ENCODE data around the gene SNAI3. TPM values are rescaled to one million over a fixed set of nuclear protein-coding genes. Genes with fewer than 3 reads are reported as not detected.

SNAI3 gene
- total RNA-seq, 6 experiments from 2014 or later: not detected

- Mint-ChIP-seq H3K4me3 (no peak overlapping the region), H3K36me3 (ENCODE audit: low read depth) (no peaks in the 10 kb centered on the region; the same call in 1 of the 2 replicates), H3K4me1 (ENCODE audit: low read depth) (no peaks in the 10 kb centered on the region), H3K9me3 (no peaks in the 10 kb centered on the region), H3K27me3 (ENCODE audit: insufficient read depth) (peaks cover 3% of the 10 kb centered on the region; the same call in 1 of the 2 replicates), H3K27ac (no peak overlapping the region)
- TF ChIP-seq, protein P1, sequence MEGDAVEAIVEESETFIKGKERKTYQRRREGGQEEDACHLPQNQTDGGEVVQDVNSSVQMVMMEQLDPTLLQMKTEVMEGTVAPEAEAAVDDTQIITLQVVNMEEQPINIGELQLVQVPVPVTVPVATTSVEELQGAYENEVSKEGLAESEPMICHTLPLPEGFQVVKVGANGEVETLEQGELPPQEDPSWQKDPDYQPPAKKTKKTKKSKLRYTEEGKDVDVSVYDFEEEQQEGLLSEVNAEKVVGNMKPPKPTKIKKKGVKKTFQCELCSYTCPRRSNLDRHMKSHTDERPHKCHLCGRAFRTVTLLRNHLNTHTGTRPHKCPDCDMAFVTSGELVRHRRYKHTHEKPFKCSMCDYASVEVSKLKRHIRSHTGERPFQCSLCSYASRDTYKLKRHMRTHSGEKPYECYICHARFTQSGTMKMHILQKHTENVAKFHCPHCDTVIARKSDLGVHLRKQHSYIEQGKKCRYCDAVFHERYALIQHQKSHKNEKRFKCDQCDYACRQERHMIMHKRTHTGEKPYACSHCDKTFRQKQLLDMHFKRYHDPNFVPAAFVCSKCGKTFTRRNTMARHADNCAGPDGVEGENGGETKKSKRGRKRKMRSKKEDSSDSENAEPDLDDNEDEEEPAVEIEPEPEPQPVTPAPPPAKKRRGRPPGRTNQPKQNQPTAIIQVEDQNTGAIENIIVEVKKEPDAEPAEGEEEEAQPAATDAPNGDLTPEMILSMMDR (IDR thresholded peaks at IDR 0.05): no peak
- DNase-seq: no peak
Observed at GRCh38 chr16:88647178-88648070, 38.9 kb downstream of the SNAI3 start.

DNA sequence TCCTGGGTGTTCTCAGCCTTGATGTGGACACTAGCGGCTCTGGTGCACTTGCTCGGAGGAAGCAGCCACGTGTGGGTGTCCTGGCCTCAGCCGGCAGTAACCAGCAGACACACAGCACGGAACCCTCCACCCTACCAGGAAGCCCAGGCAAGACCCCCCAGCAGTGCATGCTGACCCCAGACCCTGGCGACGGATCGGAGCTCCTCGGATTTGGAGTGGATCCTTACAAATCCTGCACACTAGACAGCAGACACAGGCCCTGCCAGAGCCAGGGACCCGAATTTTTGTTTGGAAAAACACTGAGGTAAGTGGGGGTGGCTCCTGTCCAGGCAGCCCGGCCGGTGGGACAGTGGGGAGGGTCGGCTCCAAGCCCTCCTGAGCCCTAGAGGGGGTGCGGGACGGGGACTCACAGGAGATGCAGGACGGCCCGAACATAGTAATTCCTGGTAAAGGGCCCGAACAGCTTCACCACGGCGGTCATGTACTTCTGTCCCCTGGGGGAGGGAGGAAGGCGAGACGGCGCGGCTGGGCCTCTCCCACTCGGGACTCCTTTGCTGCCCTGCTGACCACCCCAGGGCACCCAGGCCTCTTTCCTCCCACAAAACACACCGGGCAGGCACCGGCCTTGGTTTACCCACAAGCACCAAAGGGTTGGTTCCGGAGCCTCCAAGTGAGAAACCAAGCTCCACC, 39.8 kb downstream of the SNAI3 start:
- TF ChIP-seq, protein P1 (IDR thresholded peaks at IDR 0.05): no peak
- H3K36me3 Mint-ChIP-seq (ENCODE audit: low read depth): no peaks in the 10 kb centered on the region; the same call in 1 of the 2 replicates
- no peak overlapping the region for H3K27ac Mint-ChIP-seq
- H3K27me3 Mint-ChIP-seq (ENCODE audit: insufficient read depth): peaks cover 5% of the 10 kb centered on the region; the same call in 1 of the 2 replicates
- no peaks in the 10 kb centered on the region for H3K9me3 Mint-ChIP-seq
- H3K4me1 Mint-ChIP-seq (ENCODE audit: low read depth): no peaks in the 10 kb centered on the region
- no peak overlapping the region for H3K4me3 Mint-ChIP-seq
- no peak for DNase-seq

DNA sequence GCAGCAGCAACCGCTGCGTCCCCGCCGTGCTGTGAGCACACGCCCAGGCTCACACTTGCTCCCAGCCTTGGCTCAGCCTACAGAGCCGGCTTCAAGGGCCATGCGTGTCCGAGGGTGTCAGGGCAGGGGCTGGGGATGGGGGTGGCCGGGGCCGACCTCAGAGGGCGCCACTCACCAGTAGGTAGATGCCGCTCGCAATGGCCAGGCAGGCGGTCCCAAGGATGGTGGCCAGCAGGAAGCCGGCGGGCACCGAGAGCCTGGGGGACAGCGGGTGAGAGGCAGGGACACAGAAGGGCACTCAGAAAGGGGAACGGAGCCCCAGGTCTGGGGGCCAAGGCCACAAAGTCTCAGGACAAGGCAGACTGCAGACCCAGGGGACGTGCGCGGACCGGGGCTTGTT, 40.4 kb downstream of the SNAI3 start:
- H3K36me3 Mint-ChIP-seq (ENCODE audit: low read depth): no peaks in the 10 kb centered on the region; the same call in 1 of the 2 replicates
- H3K27me3 Mint-ChIP-seq (ENCODE audit: insufficient read depth): peaks cover 5% of the 10 kb centered on the region; the same call in 1 of the 2 replicates
- DNase-seq: no peak
- TF ChIP-seq, protein P1 (IDR thresholded peaks at IDR 0.05): no peak
- no peaks in the 10 kb centered on the region for H3K9me3 Mint-ChIP-seq
- H3K27ac Mint-ChIP-seq: no peak overlapping the region
- H3K4me1 Mint-ChIP-seq (ENCODE audit: low read depth): no peaks in the 10 kb centered on the region
- no peak overlapping the region for H3K4me3 Mint-ChIP-seq

- H3K27me3 Mint-ChIP-seq (ENCODE audit: insufficient read depth): peaks cover 8% of the 10 kb centered on the region; the same call in 1 of the 2 replicates
- TF ChIP-seq, protein P1 (IDR thresholded peaks at IDR 0.05): no peak
- no peaks in the 10 kb centered on the region for H3K4me1 Mint-ChIP-seq (ENCODE audit: low read depth)
- H3K9me3 Mint-ChIP-seq: no peaks in the 10 kb centered on the region
- no peaks in the 10 kb centered on the region; the same call in 1 of the 2 replicates for H3K36me3 Mint-ChIP-seq (ENCODE audit: low read depth)
- DNase-seq: no peak
- H3K27ac Mint-ChIP-seq: no peak overlapping the region
- no peak overlapping the region for H3K4me3 Mint-ChIP-seq
Observed at GRCh38 chr16:88645455-88645854, 40.9 kb downstream of the SNAI3 start.

- Mint-ChIP-seq H3K27me3 (ENCODE audit: insufficient read depth) (peaks cover 16% of the 10 kb centered on the region), H3K4me1 (ENCODE audit: low read depth) (no peaks in the 10 kb centered on the region), H3K4me3 (no peak overlapping the region), H3K36me3 (ENCODE audit: low read depth) (no peaks in the 10 kb centered on the region), H3K9me3 (no peaks in the 10 kb centered on the region), H3K27ac (no peak overlapping the region)
- no peak for DNase-seq
- TF ChIP-seq, protein P1 (IDR thresholded peaks at IDR 0.05): no peak
Observed at GRCh38 chr16:88643644-88643932, 42.7 kb downstream of the SNAI3 start.
